ENCODE data around the gene ETV6.

Gene ETV6

GRCh38 chr12:11786638-11787365 lies 137.3 kb downstream of the ETV6 start:
- no peak for DNase-seq

DNA sequence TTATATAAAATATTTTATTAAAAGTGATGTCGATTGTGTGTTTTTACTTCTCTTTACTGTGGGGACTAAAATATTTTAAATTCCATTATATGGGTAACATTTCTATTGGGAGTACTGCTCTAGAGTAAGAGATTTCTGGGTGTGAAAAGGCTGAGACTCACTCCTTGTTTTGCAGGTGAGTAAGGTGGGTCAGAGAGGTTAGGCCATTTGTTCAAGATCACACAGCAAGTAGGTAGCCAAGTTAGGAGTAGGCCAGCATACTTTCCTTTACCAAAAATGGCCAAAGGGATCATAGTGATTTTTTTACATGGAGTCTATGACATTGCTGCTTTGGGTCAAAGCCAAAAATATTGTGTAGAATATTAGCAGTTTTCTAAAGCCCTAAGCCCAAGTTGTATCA lies 138.0 kb downstream of the ETV6 start:
- no peak for DNase-seq

- no peak for DNase-seq
Observed at GRCh38 chr12:11787933-11788849, 138.7 kb downstream of the ETV6 start.

DNA sequence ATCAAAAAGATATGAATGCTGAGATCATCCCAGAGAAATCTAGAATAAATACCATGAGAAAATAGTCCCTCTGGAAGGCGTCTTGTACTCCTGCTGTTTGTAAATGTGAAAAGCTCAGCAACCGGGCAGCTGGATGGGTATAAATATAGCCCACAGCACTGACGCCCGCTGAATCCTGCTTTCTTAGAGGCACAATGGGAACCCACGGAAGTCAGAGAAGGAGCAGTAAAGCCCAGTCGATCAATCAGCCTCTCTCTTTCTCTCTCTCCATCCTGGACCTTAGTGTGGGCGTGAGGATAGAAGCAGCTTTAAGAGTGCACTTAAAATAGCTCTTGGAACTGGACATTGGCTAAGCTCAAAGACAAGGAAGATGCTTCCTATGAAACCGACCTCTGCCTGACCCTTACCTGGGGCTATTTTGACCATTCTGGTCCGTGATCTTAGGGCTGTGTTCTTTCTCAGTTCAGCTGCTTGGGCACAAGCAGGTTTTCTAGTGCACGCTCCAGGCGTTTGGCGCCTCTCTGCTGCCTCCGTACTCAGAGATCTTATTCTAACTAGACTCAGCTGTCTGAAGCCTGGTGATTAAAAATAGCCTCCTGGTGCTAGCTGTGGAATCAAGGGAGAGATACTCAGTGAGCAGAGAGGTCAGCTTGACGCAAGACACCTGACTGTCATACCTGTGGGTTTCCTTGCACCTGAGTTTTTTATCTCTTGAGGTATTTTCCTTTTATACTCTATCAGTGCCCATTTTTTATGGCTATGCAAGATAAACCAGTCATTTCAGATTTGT lies 144.6 kb downstream of the ETV6 start:
- no peak for DNase-seq

DNA sequence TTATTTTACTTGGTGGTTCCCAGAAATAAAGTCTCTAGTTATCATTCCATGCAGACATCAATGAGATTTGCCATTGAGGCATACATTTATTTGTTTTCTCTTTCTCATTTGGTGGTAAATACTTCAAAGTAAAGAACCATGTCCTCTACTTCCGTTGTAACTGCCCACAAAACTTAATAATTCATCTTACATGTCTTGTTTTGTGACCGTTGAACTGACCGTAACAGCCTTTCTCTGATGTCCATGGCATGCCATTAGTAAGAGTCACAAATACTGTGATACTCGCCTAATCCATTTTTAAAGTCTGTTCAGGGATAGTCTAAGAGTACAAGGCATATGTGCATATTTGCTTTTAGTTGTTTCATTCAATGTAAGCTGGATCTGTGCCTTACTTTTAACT lies 145.3 kb downstream of the ETV6 start:
- no peak for DNase-seq

DNA sequence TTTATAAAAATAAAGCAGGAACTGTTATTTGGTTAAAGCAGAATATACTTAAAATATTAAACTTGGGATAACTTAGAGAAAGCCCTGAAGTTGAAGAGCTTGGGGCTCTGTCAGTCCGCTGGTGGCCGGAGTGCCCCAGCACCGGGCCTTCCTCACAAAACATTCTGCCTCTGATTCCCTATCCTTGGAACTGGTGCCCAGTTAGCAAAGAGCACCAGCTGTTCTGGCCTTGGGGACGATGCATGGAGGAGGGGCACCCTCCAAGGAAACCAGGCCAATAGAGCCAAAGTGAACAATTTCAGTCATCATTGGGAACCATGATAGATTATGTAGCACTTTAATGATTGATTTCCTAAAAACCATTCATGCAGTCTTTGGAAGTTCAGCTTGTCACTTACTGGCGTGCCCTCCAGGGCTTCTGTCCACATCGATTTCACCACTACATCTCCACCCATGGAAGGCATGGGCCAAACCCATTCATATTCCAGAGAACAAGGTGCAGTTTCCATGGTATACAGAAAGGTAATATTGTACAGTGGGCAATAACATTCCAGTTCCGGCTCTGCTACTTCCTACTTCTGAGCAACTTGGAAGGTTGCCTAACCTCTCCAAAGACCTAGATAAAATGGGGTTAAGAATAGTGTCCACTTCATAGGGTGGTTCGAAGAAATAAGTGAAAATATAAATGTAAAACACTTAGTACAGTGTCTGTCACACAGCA lies 145.9 kb downstream of the ETV6 start:
- no peak for DNase-seq

DNA sequence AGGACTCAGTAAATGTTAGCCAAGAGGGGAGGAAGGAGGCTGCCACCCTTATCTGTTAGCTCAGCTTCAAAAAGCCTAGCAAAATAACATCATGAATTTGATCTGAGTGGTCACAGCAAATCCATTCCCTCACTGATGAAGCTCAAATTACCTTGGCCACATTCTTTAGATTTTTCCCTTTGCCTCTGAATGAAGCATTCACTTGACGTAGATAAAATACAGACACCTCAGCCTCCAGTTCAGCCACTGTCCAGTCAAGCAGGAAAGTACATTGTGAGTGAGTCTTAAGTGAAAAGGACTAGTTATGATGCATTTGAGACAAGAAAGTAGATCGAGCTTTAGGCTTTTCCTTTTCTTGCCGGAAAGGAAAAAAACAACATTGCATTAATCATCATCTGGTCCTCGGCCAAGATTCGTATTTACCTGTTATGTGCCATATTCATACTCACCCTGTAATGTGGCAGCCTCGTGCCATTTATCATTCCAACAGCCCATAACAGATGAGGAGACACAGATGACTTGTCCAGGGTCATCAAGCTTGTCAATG lies 146.5 kb downstream of the ETV6 start:
- DNase-seq, result no peak

GRCh38 chr12:11797317-11797913 lies 147.9 kb downstream of the ETV6 start:
- DNase-seq, result no peak

GRCh38 chr12:11798006-11798708 lies 148.7 kb downstream of the ETV6 start:
- DNase-seq, result no peak

DNA sequence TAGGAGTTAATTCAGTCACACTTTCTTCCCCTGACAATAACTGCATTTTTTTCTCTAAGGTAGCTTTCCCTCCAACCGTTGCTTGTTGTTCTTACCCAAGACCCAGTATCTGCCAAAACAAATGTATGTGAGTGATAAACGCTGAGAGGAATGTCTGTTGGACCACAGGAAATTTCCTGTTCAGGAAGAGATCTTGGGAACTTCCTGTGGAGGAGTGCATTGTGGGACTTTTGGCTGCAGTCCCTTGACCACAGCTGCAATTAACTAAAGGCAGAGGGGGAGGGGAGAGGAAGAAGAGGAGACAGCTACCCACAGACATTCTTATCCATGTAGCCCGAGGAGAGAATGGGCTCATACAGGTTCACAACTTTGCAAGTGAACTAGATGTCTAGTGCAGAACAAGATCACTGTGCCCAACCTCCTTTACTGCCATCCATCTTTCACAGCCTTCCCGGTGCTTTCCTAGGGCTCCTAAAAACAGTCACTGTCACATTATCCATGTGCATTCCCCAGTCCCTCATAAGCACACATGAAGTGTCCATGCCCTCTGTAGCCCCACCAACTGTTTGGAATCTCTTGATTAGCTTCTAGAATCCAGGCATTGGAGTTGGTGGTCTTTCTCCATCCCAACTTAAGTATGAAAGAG lies 149.5 kb downstream of the ETV6 start:
- no peak for DNase-seq

DNA sequence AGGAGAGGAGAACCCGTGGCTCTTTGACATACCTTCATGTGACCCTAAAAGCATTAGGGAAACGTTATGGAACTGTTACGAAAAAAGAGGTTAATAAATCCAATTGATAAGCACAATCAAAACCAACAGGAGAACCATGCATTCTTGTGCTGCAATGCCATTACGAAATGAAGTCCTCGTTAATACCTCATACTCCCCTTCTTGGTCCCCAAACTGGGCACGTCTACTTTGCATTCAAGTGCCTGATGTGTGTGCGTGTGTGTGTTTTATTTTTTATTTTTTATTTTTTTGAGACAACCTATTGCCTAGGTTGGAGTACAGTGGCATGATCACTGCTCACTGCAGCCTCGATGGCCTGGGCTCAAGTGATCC lies 150.0 kb downstream of the ETV6 start:
- no peak for DNase-seq

DNA sequence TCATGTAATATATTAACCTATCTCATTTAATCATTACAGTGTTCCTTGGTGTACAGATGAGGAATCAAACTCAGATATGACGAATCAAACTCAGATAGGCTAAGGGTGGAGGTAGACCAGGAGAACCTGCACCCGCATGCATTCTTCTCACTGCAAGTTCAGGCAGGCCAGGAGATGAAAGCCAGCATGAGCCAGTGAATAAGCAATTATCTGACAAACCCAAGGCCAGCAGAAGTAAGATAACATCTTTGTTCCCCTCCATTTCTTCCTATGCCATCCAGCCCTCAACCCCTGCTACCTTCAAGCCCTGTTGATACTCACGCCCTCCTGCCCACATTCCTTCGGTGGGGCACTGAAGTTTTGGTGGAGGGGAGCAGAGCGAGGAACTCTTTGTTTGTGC lies 152.2 kb downstream of the ETV6 start:
- no peak for DNase-seq

DNA sequence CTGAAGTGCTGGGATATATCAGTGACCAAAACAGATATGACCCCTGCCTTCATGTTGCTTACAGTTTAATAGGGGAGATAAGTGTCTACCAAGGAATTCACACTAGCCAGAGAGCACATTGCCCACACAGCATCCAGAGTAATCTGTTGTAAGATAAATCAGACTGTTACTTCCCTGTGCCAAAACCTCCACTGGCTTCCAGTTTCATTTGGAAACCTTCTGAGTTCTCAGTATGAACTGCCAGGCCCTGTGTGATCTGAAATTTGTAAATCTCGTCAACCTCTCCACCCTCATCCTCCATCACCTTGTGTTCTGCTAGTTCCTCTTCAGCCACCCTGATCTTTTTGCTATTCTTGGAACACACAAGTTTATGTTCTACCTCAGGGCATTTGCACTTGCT lies 154.7 kb downstream of the ETV6 start:
- DNase-seq, result no peak

DNA sequence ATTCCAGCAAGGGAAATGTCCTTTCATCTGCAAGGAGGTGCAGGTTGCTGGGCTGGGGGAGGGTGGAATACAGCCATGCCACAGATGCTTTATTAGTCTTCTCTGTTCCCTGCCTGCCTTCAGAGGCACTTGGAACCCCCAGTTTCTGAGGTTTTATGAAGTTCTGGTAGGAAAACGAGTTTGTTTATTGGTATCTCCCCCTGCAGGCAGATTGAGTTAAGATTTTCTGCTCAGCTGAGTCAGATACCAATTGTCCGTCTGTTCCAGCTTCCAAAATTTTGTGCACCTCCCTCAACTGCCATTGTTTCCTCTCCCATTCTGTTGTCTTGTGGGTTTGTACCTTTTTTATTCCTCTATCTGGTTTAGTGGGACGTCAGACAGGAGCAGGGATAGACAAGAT lies 155.6 kb downstream of the ETV6 start:
- DNase-seq, result no peak

- no peak for DNase-seq
Observed at GRCh38 chr12:11805680-11806079, 156.2 kb downstream of the ETV6 start.

DNA sequence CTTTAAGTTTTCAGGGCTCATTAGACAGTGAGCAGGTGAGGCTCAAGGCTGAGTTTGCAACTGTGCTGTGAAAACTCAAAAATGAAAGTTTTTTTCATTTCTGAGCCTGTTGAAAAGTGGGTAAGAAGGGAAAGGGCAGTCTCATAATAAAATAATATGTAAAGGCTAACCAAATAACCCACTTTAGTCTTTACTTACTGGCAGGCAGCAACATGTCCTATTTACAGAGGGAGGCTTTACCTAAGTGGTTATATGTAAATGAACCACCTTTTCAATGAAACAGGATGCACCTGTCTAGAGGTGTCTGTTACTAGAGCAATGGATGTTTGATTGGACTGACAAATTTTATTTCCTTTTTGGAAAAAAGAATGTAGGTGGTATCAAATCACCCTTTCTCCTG lies 158.0 kb downstream of the ETV6 start:
- DNase-seq, result no peak

DNA sequence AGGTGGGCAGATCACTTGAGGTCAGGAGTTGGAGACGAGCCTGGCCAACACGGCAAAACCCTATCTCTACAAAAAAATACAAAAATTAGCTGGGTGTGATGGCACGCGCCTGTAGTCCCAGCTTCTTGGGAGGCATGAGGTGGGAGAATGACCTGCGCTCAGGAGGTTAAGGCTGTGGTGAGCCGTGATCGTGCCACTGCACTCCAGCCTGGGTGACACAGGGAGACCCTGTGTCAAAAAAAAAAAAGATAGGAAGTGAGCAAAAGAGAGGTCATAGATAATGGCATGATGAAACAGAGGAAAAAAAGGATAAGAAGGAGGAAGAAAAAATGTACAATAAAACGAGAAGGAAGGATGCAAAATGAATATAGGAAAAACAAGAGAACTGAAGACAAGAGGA lies 159.5 kb downstream of the ETV6 start:
- no peak for DNase-seq

GRCh38 chr12:11810206-11810545 lies 160.7 kb downstream of the ETV6 start:
- DNase-seq, result no peak

DNA sequence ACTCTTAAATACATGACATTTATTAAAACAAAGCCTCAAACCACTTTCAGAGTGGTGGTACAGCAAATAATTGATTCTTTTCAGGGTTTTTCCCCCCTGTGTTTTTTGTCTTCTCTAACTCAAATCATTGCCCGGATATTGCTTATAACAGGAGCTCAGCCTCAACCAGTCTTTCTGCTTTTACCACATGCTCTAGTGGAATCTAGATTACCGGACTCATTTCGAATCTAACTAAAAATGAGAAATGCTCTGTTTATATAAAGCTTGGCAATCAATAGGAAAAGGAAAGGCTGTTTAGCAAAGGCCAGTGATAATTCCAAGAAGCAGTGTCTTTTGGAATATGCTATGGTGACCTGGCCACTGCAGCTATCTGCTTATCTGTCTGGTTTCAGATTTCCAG lies 161.5 kb downstream of the ETV6 start:
- DNase-seq, result no peak

- no peak for DNase-seq
Observed at GRCh38 chr12:11812241-11812585, 162.7 kb downstream of the ETV6 start.
